HG03095 (cell line): ENCODE results near the gene SLC16A1.
"Not testable (repeated sequence)": the region's sequence is repeated elsewhere in the genome, so short reads cannot be mapped to it uniquely, and the experiment has no call there.

Experiments
- ATAC-seq: cut with Tn5 transposase; IDR thresholded peaks from one replicate; pipeline ENCODE4 v1.9.1; 2021; ENCODE audit warnings: moderate library complexity; ENCODE audit not compliant: unreplicated experiment

The SLC16A1 gene

DNA sequence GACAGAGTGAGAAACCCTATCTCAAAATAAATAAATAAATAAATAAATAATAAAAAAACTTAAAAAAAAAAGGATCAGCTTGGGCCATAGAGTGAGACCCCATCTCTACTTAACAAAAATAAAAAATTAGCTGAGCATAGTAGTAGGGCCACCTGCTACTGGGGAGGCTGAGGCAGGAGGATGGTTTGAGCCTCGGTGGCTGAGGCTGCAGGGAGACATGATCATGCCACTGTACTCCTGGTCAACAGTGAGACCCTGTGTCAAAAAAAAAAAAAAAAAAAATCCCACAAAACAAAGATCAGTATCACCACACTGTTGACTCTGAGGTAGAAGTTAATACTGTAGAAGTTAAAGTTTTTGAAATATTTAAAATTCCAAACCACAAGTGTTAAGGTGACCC, 29.1 kb downstream of the SLC16A1 start:
- no peak for ATAC-seq

DNA sequence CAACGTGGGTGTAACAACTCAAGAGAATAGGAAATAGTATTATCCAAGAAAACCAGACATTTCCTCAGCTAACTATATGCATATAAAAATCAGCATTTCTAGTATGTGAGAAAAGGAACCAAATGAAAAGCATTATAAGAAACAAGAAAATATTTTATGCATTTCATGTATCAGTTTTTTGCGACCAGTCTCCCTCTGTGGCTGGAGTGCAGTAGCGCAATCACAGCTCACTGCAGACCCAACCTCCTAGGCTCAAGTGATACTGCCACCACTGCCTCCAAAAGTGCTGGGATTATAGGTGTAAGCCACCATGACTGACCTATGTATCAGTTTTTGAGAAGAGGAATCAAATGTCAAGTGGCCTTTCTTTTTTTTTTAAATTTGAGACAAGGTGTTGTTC, 31.0 kb downstream of the SLC16A1 start:
- no peak for ATAC-seq

DNA sequence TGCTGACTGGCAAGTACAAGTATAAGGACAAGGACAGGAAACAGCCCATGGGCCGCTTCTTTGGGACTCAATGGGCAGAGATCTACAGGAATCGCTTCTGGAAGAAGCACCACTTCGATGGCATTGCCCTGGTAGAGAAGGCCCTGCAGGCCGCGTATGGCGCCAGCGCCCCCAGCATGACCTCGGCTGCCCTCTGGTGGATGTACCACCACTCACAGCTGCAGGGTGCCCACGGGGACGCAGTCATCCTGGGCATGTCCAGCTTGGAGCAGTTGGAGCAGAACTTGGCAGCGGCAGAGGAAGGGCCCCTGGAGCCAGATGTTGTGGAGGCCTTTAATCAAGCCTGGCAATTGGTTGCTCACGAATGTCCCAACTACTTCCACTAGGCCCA, 32.0 kb downstream of the SLC16A1 start:
- no peak for ATAC-seq

DNA sequence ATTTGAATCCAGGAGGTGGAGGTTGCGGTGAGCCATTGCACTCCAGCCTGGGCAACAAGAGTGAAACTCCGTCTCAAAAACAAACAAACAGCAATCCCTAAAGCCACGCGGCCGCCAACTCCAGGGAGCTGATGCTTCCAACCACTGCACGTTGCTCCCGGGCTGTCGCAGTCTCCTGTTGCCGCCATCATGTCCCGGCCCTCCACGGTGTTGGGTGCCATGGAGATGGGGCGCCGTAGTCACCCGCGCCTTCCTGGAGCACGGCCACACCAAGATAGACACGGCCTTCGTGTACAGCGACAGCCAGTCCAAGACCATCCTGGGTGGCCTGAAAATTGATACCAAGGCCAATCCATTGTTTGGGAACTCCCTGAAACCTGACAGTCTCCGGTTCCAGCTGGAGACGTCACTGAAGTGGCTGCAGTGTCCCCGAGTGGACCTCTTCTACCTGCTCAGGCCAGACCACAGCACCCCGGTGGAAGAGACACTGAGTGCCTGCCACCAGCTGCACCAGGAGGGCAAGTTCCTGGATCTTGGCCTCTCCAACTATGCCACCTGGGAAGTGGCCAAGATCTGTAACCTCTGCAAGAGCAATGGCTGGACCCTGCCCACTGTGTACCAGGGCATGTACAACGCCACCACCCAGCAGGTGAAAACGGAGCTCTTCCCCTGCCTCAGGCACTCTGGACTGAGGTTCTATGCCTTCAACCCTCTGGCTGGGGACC, 32.6 kb downstream of the SLC16A1 start:
- no peak for ATAC-seq

DNA sequence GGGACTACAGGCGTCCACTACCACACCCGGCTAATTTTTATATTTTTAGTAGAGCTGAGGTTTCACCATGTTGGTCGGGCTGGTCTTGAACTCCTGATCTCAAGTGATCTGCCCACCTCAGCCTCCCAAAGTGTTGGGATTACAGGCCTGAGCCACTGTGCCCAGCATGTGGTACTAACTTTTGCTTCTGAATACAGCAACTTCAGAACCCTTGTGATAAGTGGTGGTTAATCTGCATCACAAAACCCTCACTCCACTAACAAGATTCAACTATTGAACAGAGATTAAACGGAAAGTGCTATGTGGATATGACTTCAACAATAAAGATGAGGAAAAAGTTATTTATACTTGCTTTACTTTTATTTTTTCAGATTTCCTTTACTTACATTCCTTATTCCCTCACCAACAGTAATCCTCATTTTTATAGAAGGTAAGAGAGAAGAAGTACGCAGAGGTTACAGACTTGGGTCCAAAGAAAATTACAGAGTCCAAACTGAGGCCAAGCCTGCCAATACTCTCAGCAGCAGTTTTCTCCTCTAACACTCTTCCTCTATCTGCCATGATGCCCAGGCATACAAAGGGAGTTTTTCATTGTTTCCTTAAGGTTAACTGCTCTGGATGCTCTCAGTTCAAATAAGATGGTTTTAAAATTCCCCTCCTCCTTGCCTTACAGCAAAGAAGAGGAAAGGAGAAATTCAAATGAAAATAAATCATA, 44.3 kb downstream of the SLC16A1 start:
- ATAC-seq: no peak

DNA sequence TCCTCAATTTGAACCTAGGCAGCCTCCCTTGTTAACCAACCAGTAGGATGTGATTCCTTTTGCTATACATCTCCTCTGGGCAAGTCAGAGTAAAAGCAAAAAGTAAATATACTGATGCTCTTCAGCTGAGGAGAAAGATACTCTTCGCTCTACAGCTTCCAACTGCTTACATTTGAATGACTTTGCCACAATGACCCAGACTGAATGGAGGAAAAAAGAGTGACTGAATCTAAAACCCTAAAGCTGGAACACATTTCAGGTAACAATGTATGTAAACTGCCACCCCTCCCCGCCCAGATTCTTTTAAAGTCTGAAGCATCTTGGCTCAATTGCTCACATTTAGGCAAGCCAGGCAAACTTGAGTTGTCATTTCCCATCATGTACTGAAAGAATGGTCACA, 46.1 kb downstream of the SLC16A1 start:
- ATAC-seq: no peak

DNA sequence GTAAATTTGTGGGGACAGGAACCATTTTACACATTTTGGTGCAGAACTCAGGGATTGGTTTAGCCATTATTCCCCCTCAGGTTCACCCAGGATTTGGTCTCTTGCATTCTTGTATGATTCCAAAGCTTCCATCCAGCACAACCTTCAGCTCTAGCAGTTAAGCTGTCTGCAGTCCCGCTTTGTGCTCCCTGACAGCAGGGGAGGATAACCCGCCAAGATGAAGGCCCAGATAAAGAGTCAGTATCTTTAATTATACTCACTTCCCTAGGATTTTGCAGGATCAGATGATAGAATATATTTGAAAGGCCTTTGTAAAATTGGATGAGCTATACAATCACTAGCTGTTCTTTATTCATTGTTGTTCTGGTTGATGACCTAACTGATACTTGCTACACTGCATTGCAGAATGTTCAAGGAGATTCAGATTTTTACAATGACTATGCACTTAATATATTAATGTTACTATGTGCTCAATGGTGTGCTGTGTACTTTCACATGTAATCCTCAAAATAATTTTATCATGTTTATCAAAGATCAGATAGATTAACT, 49.8 kb downstream of the SLC16A1 start:
- ATAC-seq: no peak

DNA sequence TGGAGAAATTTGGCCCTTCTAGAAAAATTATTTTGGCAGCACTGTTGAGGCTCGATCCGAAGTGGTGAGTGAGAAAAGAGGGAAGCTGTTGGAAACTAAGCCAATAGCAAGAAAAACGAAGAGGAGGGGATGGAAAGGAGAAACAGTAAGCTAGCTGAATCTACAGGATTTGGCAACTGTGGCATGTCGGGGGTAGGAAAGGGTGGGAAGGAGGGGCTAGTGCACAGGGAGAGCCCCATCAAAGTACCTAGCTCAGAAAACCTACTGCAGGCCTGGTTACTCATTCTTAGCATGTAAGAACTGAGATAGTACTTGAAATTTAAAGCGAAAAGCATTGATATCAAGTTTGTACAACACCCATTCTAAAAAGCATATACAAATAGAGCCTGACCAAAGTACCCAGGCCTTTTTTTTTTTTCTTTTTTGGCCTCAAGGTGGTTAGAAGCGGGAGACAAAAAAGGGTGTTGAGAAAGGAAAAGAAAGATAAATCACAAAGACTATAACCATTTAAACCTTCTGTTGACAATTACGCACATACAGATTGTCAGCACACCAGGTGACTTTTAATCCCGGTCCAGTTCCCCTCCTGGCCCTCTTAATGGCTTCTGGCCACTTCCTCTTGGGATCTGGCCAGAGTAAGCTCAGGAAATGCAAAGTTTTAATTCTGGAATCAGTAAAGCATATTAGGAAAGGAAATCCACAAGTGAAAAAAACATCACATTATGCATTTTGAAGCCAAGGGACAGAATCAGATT, 50.4 kb downstream of the SLC16A1 start:
- ATAC-seq: no peak

DNA sequence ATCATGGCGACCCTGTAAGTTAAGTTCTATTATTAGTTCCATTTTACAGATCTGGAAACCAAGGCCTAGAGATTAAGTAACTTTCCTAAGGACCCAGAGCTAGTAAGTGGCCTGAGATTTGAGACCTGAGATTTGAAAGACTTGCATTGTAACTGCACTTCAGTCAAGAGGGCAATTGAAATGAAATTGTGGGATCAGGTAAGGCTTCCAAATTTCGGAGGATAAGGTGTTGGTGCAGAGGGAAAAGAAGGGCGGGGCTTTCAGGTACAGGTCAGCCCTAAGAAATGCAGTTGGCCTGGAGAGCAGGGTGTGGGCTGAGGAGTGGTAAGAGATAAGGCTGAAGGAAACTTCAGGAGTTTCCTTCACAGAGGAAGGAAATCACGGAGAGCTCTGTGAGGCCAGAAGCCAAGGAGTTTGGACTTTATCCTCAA, 51.1 kb downstream of the SLC16A1 start:
- ATAC-seq: no peak

DNA sequence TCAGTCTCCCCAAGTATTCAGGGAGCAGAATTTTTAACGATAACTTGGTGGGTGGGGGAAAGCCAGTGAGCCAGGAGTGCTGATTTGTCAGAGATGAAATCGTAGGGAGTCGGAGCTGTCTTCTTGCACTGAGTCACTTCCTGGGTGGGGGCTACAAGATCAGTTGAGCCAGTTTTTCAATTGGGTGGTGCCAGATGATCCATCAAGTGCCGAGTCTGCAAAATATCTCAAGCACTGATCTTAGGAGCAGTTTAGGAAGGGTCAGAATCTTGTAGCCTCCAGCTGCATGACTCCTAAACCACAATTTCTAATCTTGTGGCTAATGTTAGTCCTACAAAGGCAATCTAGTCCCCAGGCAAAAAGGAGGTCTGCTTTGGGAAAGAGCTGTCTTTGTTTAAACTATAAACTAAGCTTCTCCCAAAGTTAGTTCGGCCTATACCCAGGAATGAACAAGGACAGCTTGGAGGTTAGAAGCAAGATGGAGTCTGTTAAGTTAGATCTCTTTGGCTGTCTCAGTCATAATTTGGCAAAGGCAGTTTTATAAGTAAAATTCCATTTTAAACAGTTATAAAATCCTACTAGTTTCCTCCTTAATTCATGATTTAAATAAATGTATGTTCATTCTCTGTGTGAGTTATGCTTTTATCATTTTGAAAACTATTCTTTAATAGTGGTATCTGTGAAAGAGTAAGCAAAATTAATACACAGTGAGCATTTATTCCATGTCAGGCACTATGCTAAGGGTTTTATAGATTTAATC, 51.7 kb downstream of the SLC16A1 start:
- no peak for ATAC-seq

DNA sequence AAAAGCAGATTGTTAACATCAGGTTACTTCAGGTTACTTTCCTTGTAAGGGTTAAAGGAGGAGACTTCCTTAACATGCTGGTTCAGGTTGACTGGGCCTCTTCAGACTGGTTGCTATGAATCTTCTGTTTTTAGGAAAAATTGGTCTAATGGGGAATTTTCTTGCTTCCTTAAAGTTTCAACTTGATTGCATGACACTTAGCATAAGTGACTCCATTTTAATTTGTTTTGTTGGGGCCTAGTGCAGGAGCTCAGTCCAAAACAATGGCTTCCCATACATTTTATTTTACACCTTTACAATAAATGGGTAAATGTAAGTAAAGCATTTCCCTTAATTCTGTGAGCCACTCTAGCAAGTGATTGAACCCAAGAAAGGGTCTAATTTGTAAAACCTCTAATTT, 53.8 kb downstream of the SLC16A1 start:
- no peak for ATAC-seq

DNA sequence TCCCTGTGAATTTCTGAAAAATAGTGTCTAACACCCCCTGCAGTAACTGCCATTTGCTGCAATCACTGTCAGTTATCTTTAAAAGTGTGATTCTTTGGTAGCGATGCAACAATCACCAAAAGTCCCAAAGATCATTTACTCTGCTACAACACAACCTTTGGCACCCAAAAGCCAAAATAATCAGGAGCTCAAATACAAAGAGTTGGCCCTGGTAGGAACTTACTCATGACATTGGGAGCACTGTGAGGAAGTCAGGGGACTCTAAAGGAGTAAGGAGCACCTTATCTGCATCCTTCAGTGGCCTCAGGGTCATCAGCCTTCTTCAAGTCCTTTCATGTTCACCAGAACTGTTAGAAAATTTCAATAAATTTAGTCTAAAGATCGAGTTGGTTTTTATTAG, 54.6 kb downstream of the SLC16A1 start:
- no peak for ATAC-seq

DNA sequence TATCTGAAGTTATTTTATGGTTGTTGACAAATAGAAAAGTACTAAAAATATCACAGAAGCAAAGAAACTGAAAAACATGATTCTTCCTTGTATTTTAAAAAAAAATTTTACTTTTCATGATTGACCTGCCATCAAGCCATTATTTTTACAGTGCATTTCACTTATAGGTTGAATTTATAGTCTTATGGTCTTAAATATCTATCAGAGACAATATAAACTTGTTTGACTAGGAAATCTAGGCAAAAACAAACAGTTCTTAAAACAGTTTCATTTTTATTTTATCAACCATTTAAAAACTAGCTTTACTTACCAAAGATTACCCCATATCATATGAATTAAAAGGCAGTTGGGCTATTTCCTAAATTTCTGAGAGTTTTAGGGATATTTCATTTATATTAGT, 59.2 kb downstream of the SLC16A1 start:
- no peak for ATAC-seq

DNA sequence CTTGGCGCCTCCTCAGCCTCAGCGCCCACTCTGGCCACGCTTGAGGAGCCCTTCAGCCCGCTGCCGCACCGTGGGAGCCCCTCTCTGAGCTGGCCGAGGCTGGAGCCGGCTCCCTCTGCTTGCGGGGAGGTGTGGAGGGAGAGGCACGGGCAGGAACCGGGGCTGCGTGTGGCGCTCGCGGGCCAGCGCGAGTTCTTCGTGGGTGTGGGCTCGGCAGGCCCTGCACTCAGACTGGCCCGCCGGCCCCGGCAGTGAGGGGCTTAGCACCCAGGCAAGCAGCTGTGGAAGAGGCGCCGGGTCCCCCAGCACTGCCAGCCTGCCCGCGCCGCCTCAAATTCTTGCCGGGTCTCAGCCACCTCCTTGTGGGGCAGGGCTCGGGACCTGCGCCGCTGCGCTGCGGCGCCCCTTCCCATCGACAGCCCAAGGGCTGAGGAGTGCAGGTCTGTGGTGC, 61.4 kb downstream of the SLC16A1 start:
- no peak for ATAC-seq

DNA sequence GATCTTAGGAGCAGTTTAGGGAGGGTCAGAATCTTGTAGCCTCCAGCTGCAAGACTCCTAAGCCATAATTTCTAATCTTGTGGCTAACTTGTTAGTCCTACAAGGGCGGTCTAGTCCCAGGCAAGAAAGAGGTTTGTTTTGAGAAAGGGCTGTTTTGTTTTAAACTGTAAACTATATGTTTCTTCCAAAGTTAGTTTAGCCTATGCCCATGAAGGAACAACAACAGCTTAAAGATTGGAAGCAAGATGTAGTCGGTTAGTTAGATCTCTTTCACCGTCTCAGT, 62.0 kb downstream of the SLC16A1 start:
- no peak for ATAC-seq

DNA sequence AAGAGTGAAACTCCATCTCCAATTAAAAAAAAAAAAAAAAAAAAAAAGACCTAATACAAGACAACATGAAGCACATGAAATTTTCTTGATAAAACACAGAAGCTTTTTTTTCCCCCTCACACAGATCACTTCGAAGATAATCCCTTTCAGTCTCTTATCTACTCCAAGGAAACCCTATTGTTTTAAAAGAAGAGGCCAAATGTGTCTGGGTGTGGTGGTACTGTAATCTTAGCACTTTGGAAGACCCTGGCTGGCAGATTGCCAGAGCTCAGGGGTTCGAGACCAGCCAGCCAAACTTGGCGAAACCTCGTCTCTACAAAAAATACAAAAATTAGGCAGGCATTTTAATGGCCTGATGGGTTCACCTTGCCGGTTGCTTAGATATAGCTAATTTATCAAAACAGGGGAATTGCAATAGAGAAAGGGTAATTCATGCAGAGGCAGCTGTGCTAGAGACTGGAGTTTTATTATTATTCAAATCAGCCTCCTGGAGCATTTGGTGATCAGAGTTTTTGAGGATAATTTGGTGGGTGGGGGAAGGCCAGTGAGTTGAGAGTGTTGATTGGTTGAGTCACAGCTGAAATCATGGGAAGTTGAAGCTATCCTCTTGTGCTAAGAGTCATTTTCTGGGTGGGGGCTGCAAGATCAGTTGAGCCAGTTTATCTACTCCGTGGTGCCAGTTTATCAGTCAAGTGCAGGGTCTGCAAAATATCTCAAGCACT, 62.5 kb downstream of the SLC16A1 start:
- no peak for ATAC-seq

DNA sequence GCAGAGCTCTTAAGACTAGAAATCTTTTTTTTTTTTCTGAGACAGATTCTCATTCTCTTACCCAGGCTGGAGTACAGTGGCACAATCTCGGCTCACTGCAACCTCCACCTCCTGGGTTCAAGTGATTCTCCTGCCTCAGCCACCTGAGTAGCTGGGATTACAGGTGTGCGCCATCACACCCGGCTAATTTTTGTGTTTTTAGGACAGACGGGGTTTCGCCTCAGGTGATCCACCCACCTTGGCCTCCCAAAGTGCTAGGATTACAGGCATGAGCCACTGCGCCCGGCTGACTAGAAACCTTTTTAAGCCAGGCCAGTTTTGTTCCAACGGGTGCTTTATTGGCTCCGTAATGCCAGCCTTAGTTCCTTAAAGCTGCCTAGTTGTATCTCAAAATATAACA, 66.1 kb downstream of the SLC16A1 start:
- not testable (repeated sequence) for ATAC-seq

DNA sequence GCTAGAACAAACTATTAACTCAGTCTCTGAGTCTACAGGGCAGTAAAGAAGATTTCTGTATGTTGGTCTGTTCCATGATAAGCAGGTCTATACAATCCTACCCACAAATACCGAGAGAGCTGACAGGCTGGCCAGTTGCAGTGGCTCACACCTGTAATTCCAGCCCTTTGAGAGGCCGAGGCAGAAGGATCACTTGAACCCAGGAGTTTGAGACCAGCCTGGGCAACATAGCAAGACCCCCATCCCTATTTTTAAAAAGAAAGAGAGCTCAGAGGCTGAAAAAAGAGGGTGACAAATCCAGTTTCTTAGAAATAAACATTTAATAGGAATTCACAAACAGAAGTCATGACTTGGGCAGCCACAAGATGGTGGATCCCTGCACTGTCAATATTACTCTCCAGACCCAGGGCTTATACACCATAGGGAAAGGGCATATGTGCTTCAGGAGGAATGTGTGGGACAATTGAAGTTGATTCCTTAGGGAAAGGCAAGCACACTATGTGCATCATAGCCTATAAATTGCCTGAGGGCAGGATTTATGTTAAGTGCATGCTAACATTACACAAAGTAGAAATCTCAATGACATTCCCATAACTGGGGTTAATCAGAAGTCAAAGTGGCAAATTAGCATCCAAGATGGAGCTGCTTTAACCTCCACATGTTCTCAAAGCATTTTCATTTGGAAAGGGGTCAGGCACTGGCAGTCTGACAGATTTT, 66.8 kb downstream of the SLC16A1 start:
- ATAC-seq: no peak

DNA sequence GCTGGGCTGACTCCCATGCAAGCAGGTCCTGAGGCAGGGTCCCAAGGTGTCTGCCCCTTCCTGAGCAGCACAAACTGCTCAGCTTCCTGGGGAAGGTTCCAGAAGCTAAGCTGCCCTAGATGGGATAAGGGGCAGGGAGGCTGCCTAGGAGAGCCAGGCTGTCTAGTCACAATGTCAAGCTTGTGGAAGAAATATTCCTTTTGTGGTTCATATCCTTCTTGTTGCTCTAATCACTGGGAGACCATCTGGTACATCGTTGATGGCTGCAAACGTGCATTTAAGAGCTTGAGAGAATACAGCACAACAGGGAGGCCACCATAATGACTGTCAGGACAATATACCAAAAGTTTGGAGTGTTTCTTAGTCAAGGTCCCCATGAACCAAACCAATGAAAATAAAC, 67.4 kb downstream of the SLC16A1 start:
- no peak for ATAC-seq
